ENCODE data around the gene AURKAIP1. TPM values are rescaled to one million over a fixed set of nuclear protein-coding genes. Genes with fewer than 3 reads are reported as not detected.

The AURKAIP1 gene
- total RNA-seq (2016; rRNA removed; fragmentation: Illumina TruSeq; extraction: Trizol) (161 and 175 TPM in 2 replicates), polyA plus RNA-seq (2011; rRNA removed) (64.6 and 69.5 TPM in 2 replicates), polyA minus RNA-seq (2011; rRNA and poly(A)+ RNA removed; ENCODE audit: low replicate concordance) (15.2 and 21.3 TPM in 2 replicates), Bru-seq, nascent RNA (percentile 77 among the genes with signal in this experiment), BruChase-seq, experiment 1, labeled RNA remaining after a 6-hour chase (percentile 94 among the genes with signal in this experiment), BruChase-seq, experiment 2, labeled RNA remaining after a 2-hour chase (percentile 83 among the genes with signal in this experiment)
- 241 and 331 TPM in 2 replicates for total RNA-seq (2016; cell fraction: cytosol; rRNA removed; fragmentation: Illumina TruSeq; extraction: Trizol; ENCODE audit: low read depth)
- 166 and 180 TPM in 2 replicates for total RNA-seq (2016; cell fraction: insoluble cytoplasmic fraction; rRNA removed; fragmentation: Illumina TruSeq; extraction: Trizol)
- 203 and 269 TPM in 2 replicates for total RNA-seq (2016; cell fraction: membrane; rRNA removed; fragmentation: Illumina TruSeq; extraction: Trizol)
- 65.3 and 65.7 TPM in 2 replicates for total RNA-seq (2016; cell fraction: nucleus; rRNA removed; fragmentation: Illumina TruSeq; extraction: Trizol)
- 51.1 and 98.6 TPM in 2 replicates for polyA plus RNA-seq (2011; cell fraction: cytosol; rRNA removed)
- 63.9 and 74.1 TPM in 2 replicates for polyA plus RNA-seq (2011; cell fraction: nucleus; rRNA removed)
- polyA plus RNA-seq (2012) = 48.0 and 50.3 TPM in 2 replicates
- 247 and 325 TPM in 2 replicates for polyA plus RNA-seq (2016; cell fraction: cytosol; fragmentation: Illumina TruSeq; extraction: Trizol; ENCODE audit: low read depth)
- 159 and 164 TPM in 2 replicates for polyA plus RNA-seq (2016; cell fraction: insoluble cytoplasmic fraction; fragmentation: Illumina TruSeq; extraction: Trizol; ENCODE audit: low read depth)
- 168 and 213 TPM in 2 replicates for polyA plus RNA-seq (2016; cell fraction: membrane; fragmentation: Illumina TruSeq; extraction: Trizol; ENCODE audit: low read depth)
- 120 TPM in 2 replicates for polyA plus RNA-seq (2016; cell fraction: nucleus; fragmentation: Illumina TruSeq; extraction: Trizol; ENCODE audit: insufficient read depth, low read depth)
- polyA minus RNA-seq (2011; cell fraction: cytosol; rRNA and poly(A)+ RNA removed) = 17.7 and 18.0 TPM in 2 replicates
- 11.1 and 11.9 TPM in 2 replicates for polyA minus RNA-seq (2011; cell fraction: nucleus; rRNA and poly(A)+ RNA removed)
- long read RNA-seq, experiment 1, transcript AURKAIP1-204 (4 exons, 875 nt) = minor isoform, 31 of 225 reads
- long read RNA-seq, experiment 1, transcript AURKAIP1-201 (4 exons, 798 nt) = minor isoform, 14 of 225 reads
- long read RNA-seq, experiment 1, transcript AURKAIP1-202 (4 exons, 1,047 nt) = major isoform, 136 of 225 reads
- long read RNA-seq, experiment 1, transcript AURKAIP1-203 (3 exons, 1,072 nt) = minor isoform, 18 of 225 reads
- long read RNA-seq, experiment 1, partial matches to known transcripts = 21 of 225 reads
- long read RNA-seq, experiment 1, other reads (novel, unspliced or antisense) = 5 of 225 reads
- long read RNA-seq, experiment 2, transcript AURKAIP1-202 (4 exons, 1,047 nt) = minor isoform, 36 of 233 reads
- long read RNA-seq, experiment 2, transcript AURKAIP1-204 (4 exons, 875 nt) = major isoform, 81 of 233 reads
- long read RNA-seq, experiment 2, transcript AURKAIP1-203 (3 exons, 1,072 nt) = minor isoform, 72 of 233 reads
- long read RNA-seq, experiment 2, transcript AURKAIP1-201 (4 exons, 798 nt) = minor isoform, 7 of 233 reads
- long read RNA-seq, experiment 2, partial matches to known transcripts = 31 of 233 reads
- long read RNA-seq, experiment 2, other reads (novel, unspliced or antisense) = 6 of 233 reads

GRCh38 chr1:1374929-1375662, at the start of gene AURKAIP1:
Gene AURKAIP1 (minus strand): TSS chr1:1375207. CDS start chr1:1374756, 451 bp downstream.
- FAIRE-seq = peak; percentile 99
- intact Hi-C loops (cut with micrococcal nuclease; ENCODE audit: unreplicated experiment) (no loop called here), in situ Hi-C loops (cut with HindIII; ENCODE audit: extremely low pct_ligation_motif_present, low pct_unique_long_range_greater_than_20kb) (no loop called here)
- peak within 1 kb of the TSS; percentile 98 for H3K9ac ChIP-seq (ENCODE audit: insufficient read depth, low read depth, low read length)
- ATAC-seq = peak; percentile 90
- BruUV-seq (replicated peaks) = no TSS peak
- H3K27me3 ChIP-seq (ENCODE audit: control insufficient read depth in 1 of 2, insufficient read depth in 2 of 2, low read length in 2 of 2) = no peaks in the 10 kb centered on the region; a peak in 1 of 5 replicates
- no peaks in the 10 kb centered on the region for H3K9me3 ChIP-seq (ENCODE audit: low read length)
- peak within 1 kb of the TSS; percentile 79 for H3K27ac ChIP-seq (ENCODE audit: extremely low read length, insufficient read depth, low read length)
- H3K4me3 ChIP-seq (replicated peaks in 1 of 3; ENCODE audit: insufficient read depth in 1 of 3, low read depth in 2 of 3, low read length in 3 of 3) = peak within 1 kb of the TSS; percentile 75 to 99 (median 90)
- H3K4me1 ChIP-seq (ENCODE audit: insufficient read depth, low read length) = peaks cover 37% of the 10 kb centered on the region
- peaks cover 0 to 3% of the 10 kb centered on the region in 2 experiments; a peak in 1 of 5 replicates for H3K36me3 ChIP-seq (replicated peaks in 1 of 2; ENCODE audit: control insufficient read depth in 1 of 2, insufficient read depth in 2 of 2, low read length in 2 of 2)
- CTCF ChIA-PET (ENCODE audit: low intra/inter-chr PET ratio, low total read pairs) = no interaction called here
- WGBS (ENCODE audit: low lambda C conversion rate) = 2% methylated on average over 8 of the region's 85 CpGs
- POLR2A ChIA-PET = interaction anchor here (0.5 to 3.2 kb wide), 31 partner anchors 9 to 766 kb away, joined by 3 to 35 read pairs (median 5); partner anchors contain the start of genes ANKRD65, CCNL2, DVL1 and MRPL20
- H3K4me2 ChIP-seq (ENCODE audit: low read depth, low read length) = peak within 1 kb of the TSS; percentile 100
- peaks cover 19% of the 10 kb centered on the region for H3K79me2 ChIP-seq (ENCODE audit: insufficient read depth, low read length)
- no peaks in the 10 kb centered on the region for H4K20me1 ChIP-seq (ENCODE audit: insufficient read depth, low read length)
- peak; percentile 99 for DNase-seq (ENCODE audit: low spot score)
- H2AFZ ChIP-seq (ENCODE audit: low read length) = no peak within 1 kb of the TSS
- no peak for TF ChIP-seq NPAS2 (CRISPR knock-in tag; IDR thresholded peaks at IDR 0.05; ENCODE audit: borderline replicate concordance)
- no peak for TF ChIP-seq EHMT2 (IDR thresholded peaks at IDR 0.05; ENCODE audit: borderline replicate concordance, low read depth, low read length)
- no peak for TF ChIP-seq BRCA1 (CRISPR knock-in tag; IDR thresholded peaks at IDR 0.05)
- TF ChIP-seq SP2 (CRISPR knock-in tag; IDR thresholded peaks at IDR 0.05) = peak; percentile 73
- no peak for TF ChIP-seq CERS6 (CRISPR knock-in tag; IDR thresholded peaks at IDR 0.05)
- TF ChIP-seq FOSL2 (CRISPR knock-in tag; IDR thresholded peaks at IDR 0.05) = peak; percentile 78
- TF ChIP-seq THAP8 (CRISPR knock-in tag; IDR thresholded peaks at IDR 0.05; ENCODE audit: borderline replicate concordance) = peak; percentile 69; the same call in 1 of the 2 replicates
- TF ChIP-seq ZNF260 (CRISPR knock-in tag; IDR thresholded peaks at IDR 0.05; ENCODE audit: borderline replicate concordance, low read depth) = 0 out of 2 replicates have a peak, but pooled peaks have one; percentile 96
- no peak for TF ChIP-seq NR3C1 (CRISPR knock-in tag; IDR thresholded peaks at IDR 0.05)
- TF ChIP-seq KLF6 (CRISPR knock-in tag; IDR thresholded peaks at IDR 0.05) = peak; percentile 92
- TF ChIP-seq HES4 (CRISPR knock-in tag; IDR thresholded peaks at IDR 0.05; ENCODE audit: borderline replicate concordance) = peak; percentile 82; the same call in 1 of the 2 replicates
